ENCODE data around the gene RFC4.

DNA sequence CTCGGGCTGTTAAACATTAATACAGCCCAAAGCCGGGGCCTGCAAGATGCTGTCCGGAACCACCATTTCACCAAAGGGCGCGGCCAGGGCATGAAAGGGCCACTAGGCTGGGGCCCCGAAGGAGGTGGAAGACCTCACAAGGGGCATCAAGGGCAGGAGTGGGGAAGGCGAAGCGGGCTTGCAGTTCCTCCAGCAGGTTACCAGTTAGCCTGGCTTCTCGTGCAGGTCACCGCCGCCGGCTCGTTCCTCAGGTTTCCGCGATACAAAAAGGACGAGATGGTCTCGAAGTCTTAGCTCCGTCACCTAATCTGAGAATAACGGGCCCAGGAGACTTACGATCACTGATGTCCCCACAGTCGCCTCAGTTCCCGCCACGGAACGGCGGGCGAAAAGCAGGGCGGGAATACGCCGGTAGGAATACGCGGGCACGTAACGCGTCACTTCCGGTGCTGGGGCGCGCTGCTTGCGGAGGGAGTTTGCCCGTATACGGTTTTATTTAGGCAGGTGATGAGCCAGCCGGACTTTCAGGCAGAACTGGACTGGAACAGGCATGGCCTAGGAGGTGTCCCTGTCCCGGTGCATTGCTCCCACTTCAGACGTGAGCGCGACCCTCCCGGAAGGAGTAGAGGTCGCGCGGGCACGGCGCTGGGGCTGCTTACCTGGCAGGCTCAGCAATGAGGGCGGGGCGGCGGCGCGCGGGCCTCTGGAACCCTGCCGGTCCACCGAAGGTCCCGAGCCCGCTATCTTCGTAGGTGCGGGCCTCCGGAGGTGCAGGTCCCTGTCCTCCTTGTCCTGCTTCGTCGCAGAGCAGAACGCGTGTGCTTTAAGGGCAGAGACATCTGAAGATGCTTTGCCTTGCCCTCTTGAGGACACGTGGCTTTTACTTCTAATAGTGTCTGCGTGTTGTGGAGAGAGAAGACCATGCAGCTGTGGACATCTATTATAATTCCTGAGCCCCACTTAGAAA lies at the start of gene RFC4:
- peak; percentile 37 for TF ChIP-seq POLR2A (IDR thresholded peaks at IDR 0.05)
- TF ChIP-seq POLR2AphosphoS5 (IDR thresholded peaks at IDR 0.05): peak; percentile 96
